GM12874 (cell line): ENCODE data around the gene USP14.

ENCODE experiments used
- CTCF ChIP-seq: IDR thresholded peaks from 2 replicates; pipeline ENCODE4 v1.5.1; 2011; ENCODE audit warnings: low read depth, mild to moderate bottlenecking, control low read depth, low read length, moderate library complexity; ENCODE audit not compliant: insufficient read depth

USP14 gene

DNA sequence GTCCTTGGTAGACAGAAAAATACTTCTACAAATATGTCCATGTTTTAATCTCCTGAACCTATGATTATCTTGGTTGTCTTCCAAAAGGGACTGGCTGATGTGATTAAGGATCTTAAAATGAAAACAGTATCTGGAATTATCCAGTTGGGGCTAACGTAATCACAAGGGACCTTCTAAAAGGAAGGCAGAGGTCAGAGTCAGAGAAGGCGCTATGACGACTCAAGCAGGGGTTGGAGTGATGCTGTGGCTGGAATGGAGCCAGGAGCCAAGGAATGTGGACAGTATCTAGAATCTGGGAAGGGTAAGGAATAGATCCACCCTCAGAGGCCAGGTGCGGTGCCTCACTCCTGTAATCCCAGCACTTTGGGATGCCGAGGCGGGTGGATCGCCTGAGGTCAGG, 4.2 kb upstream of the USP14 start:
- TF ChIP-seq CTCF = no peak

DNA sequence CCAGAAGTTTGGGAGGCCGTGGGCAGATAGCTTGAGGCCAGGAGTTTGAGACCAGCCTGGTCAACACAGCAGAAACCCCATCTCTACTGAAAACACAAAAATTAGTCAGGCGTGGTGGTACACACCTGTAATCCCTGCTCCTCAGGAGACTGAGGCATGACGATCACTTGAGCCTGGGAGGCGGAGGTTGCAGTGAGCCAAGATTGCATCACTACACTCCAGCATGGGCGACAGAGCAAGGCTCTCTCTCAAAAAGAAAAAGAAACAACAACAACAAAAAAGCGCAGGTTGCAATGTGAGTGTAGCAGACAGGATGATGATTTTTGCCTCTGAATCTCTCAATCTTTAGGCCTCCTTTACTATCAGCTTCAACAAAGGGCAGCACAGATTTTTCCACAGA, 2.7 kb upstream of the USP14 start:
- no peak for TF ChIP-seq CTCF

DNA sequence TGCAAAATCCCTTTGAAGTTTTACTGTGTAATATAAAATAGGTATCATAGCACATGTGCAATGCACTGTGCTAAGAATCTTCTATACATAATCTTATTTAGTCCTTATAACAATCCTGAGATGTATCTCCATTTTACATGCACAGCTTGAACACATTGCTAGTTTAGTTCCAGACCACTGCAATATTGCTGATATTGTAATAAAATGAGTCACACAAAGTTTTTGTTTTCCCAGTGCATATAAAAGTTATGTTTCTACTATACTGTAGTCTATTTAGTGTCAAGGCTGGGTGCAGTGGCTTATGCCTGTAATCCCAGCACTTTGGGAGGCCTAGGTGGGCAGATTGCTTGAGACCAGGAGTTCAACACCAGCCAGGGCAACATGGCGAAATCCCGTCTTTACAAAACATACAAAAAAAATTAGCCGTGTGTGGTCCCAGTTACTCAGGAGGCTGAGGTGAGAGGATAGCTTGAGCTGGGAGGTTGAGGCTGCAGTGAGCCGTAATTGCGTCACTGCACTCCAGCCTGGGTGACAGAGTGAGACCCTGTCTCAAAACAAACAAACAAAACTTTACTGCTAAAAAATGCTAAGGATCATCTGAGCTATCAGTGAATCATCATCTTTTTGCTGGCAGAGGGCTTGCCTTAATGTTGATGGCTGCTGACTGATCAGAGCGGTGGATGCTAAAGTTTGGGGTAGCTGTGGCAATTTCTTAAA, 1.7 kb upstream of the USP14 start:
- TF ChIP-seq CTCF = no peak

- TF ChIP-seq CTCF = no peak
These were observed 788 bp downstream of the USP14 start for GRCh38 chr18:159037-159652.

GRCh38 chr18:159933-160332, 1.6 kb downstream of the USP14 start:
- TF ChIP-seq CTCF = no peak

GRCh38 chr18:160831-161570, 2.6 kb downstream of the USP14 start:
- TF ChIP-seq CTCF = no peak

GRCh38 chr18:172361-172760, 14.0 kb downstream of the USP14 start:
- no peak for TF ChIP-seq CTCF
